ENCODE data around the gene LRRC4C. TPM values are rescaled to one million over a fixed set of nuclear protein-coding genes. Genes with fewer than 3 reads are reported as not detected.

Gene LRRC4C
- total RNA-seq, 2 experiments from 2014 or later: not detected

- Mint-ChIP-seq H3K27me3 (no peaks in the 10 kb centered on the region), H3K4me3 (no peak overlapping the region), H3K4me1 (no peaks in the 10 kb centered on the region), H3K27ac (no peak overlapping the region), H3K36me3 (no peaks in the 10 kb centered on the region), H3K9me3 (ENCODE audit: low read depth) (peaks cover 16% of the 10 kb centered on the region)
- CTCF ChIA-PET: no interaction called here
- DNase-seq (no peak), ATAC-seq (no peak)
Measured at GRCh38 chr11:41334007-41334933, 125.2 kb downstream of the LRRC4C start.

GRCh38 chr11:41333357-41333756 lies 126.1 kb downstream of the LRRC4C start:
- H3K36me3 Mint-ChIP-seq: no peaks in the 10 kb centered on the region
- no peaks in the 10 kb centered on the region for H3K27me3 Mint-ChIP-seq
- no peaks in the 10 kb centered on the region for H3K4me1 Mint-ChIP-seq
- H3K4me3 Mint-ChIP-seq: no peak overlapping the region
- H3K9me3 Mint-ChIP-seq (ENCODE audit: low read depth): peaks cover 20% of the 10 kb centered on the region
- H3K27ac Mint-ChIP-seq: no peak overlapping the region
- DNase-seq (no peak), ATAC-seq (no peak)
- CTCF ChIA-PET: no interaction called here

- CTCF ChIA-PET: no interaction called here
- H3K27ac Mint-ChIP-seq: no peak overlapping the region
- H3K36me3 Mint-ChIP-seq: no peaks in the 10 kb centered on the region
- no peaks in the 10 kb centered on the region for H3K4me1 Mint-ChIP-seq
- no peak for ATAC-seq
- no peak overlapping the region for H3K4me3 Mint-ChIP-seq
- DNase-seq: no peak
- H3K9me3 Mint-ChIP-seq (ENCODE audit: low read depth): peaks cover 18% of the 10 kb centered on the region
- H3K27me3 Mint-ChIP-seq: no peaks in the 10 kb centered on the region
Measured at GRCh38 chr11:41328324-41328723, 131.1 kb downstream of the LRRC4C start.

GRCh38 chr11:41323446-41323845 lies 136.0 kb downstream of the LRRC4C start:
- CTCF ChIA-PET: no interaction called here
- Mint-ChIP-seq H3K4me3 (no peak overlapping the region), H3K4me1 (no peaks in the 10 kb centered on the region), H3K9me3 (ENCODE audit: low read depth) (peaks cover 13% of the 10 kb centered on the region), H3K27me3 (no peaks in the 10 kb centered on the region), H3K27ac (no peak overlapping the region), H3K36me3 (no peaks in the 10 kb centered on the region)
- ATAC-seq (no peak), DNase-seq (no peak)

- no peak overlapping the region for H3K4me3 Mint-ChIP-seq
- H3K36me3 Mint-ChIP-seq: no peaks in the 10 kb centered on the region
- no peak for ATAC-seq
- H3K4me1 Mint-ChIP-seq: no peaks in the 10 kb centered on the region
- peaks cover 5% of the 10 kb centered on the region for H3K9me3 Mint-ChIP-seq (ENCODE audit: low read depth)
- CTCF ChIA-PET: no interaction called here
- DNase-seq: no peak
- H3K27me3 Mint-ChIP-seq: no peaks in the 10 kb centered on the region
- H3K27ac Mint-ChIP-seq: no peak overlapping the region
Measured at GRCh38 chr11:41320653-41321052, 138.8 kb downstream of the LRRC4C start.

- CTCF ChIA-PET: no interaction called here
- Mint-ChIP-seq H3K4me1 (no peaks in the 10 kb centered on the region), H3K27me3 (no peaks in the 10 kb centered on the region), H3K9me3 (ENCODE audit: low read depth) (peaks cover 3% of the 10 kb centered on the region), H3K4me3 (no peak overlapping the region), H3K27ac (no peak overlapping the region), H3K36me3 (no peaks in the 10 kb centered on the region)
- ATAC-seq (no peak), DNase-seq (no peak)
Measured at GRCh38 chr11:41320238-41320637, 139.2 kb downstream of the LRRC4C start.

GRCh38 chr11:41319434-41319833 lies 140.0 kb downstream of the LRRC4C start:
- no peak for DNase-seq
- no peak for ATAC-seq
- CTCF ChIA-PET: no interaction called here
- Mint-ChIP-seq H3K4me3 (no peak overlapping the region), H3K9me3 (ENCODE audit: low read depth) (peaks cover 5% of the 10 kb centered on the region), H3K4me1 (no peaks in the 10 kb centered on the region), H3K27me3 (no peaks in the 10 kb centered on the region), H3K36me3 (no peaks in the 10 kb centered on the region), H3K27ac (no peak overlapping the region)

- no peaks in the 10 kb centered on the region for H3K36me3 Mint-ChIP-seq
- ATAC-seq: no peak
- no peak overlapping the region for H3K27ac Mint-ChIP-seq
- no peak for DNase-seq
- H3K4me3 Mint-ChIP-seq: no peak overlapping the region
- H3K9me3 Mint-ChIP-seq (ENCODE audit: low read depth): peaks cover 5% of the 10 kb centered on the region
- H3K27me3 Mint-ChIP-seq: no peaks in the 10 kb centered on the region
- CTCF ChIA-PET: no interaction called here
- no peaks in the 10 kb centered on the region for H3K4me1 Mint-ChIP-seq
Measured at GRCh38 chr11:41316751-41317150, 142.7 kb downstream of the LRRC4C start.

GRCh38 chr11:41313226-41313625 lies 146.2 kb downstream of the LRRC4C start:
- peaks cover 6% of the 10 kb centered on the region for H3K9me3 Mint-ChIP-seq (ENCODE audit: low read depth)
- ATAC-seq (no peak), DNase-seq (no peak)
- no peaks in the 10 kb centered on the region for H3K27me3 Mint-ChIP-seq
- no peak overlapping the region for H3K4me3 Mint-ChIP-seq
- CTCF ChIA-PET: no interaction called here
- no peaks in the 10 kb centered on the region for H3K4me1 Mint-ChIP-seq
- no peaks in the 10 kb centered on the region for H3K36me3 Mint-ChIP-seq
- H3K27ac Mint-ChIP-seq: no peak overlapping the region

GRCh38 chr11:41309716-41310115 lies 149.7 kb downstream of the LRRC4C start:
- Mint-ChIP-seq H3K4me1 (no peaks in the 10 kb centered on the region), H3K27ac (no peak overlapping the region), H3K4me3 (no peak overlapping the region), H3K9me3 (ENCODE audit: low read depth) (peaks cover 12% of the 10 kb centered on the region), H3K36me3 (peaks cover 2% of the 10 kb centered on the region), H3K27me3 (no peaks in the 10 kb centered on the region)
- DNase-seq: no peak
- CTCF ChIA-PET: no interaction called here
- ATAC-seq: no peak

- DNase-seq: no peak
- Mint-ChIP-seq H3K36me3 (peaks cover 2% of the 10 kb centered on the region), H3K27me3 (no peaks in the 10 kb centered on the region), H3K9me3 (ENCODE audit: low read depth) (peaks cover 11% of the 10 kb centered on the region), H3K4me3 (no peak overlapping the region), H3K27ac (no peak overlapping the region), H3K4me1 (no peaks in the 10 kb centered on the region)
- no peak for ATAC-seq
- CTCF ChIA-PET: no interaction called here
Measured at GRCh38 chr11:41309111-41309522, 150.3 kb downstream of the LRRC4C start.

- Mint-ChIP-seq H3K36me3 (peaks cover 2% of the 10 kb centered on the region), H3K27ac (no peak overlapping the region), H3K27me3 (no peaks in the 10 kb centered on the region), H3K4me3 (no peak overlapping the region), H3K9me3 (ENCODE audit: low read depth) (peaks cover 11% of the 10 kb centered on the region), H3K4me1 (no peaks in the 10 kb centered on the region)
- ATAC-seq: no peak
- DNase-seq: no peak
- CTCF ChIA-PET: no interaction called here
Measured at GRCh38 chr11:41308286-41308685, 151.2 kb downstream of the LRRC4C start.

GRCh38 chr11:41307296-41308080 lies 152.0 kb downstream of the LRRC4C start:
- Mint-ChIP-seq H3K36me3 (peaks cover 2% of the 10 kb centered on the region), H3K4me1 (no peaks in the 10 kb centered on the region), H3K27me3 (no peaks in the 10 kb centered on the region), H3K4me3 (no peak overlapping the region), H3K27ac (no peak overlapping the region), H3K9me3 (ENCODE audit: low read depth) (peaks cover 11% of the 10 kb centered on the region)
- CTCF ChIA-PET: no interaction called here
- no peak for ATAC-seq
- no peak for DNase-seq

- no peak overlapping the region for H3K27ac Mint-ChIP-seq
- ATAC-seq (no peak), DNase-seq (no peak)
- CTCF ChIA-PET: no interaction called here
- H3K27me3 Mint-ChIP-seq: no peaks in the 10 kb centered on the region
- H3K9me3 Mint-ChIP-seq (ENCODE audit: low read depth): peaks cover 11% of the 10 kb centered on the region
- H3K4me3 Mint-ChIP-seq: no peak overlapping the region
- H3K4me1 Mint-ChIP-seq: no peaks in the 10 kb centered on the region
- peaks cover 2% of the 10 kb centered on the region for H3K36me3 Mint-ChIP-seq
Measured at GRCh38 chr11:41306431-41306830, 153.0 kb downstream of the LRRC4C start.
